GM21528 (cell line): Measurements from ENCODE around the gene ARL2.
"Not testable (repeated sequence)": the region's sequence is repeated elsewhere in the genome, so short reads cannot be mapped to it uniquely, and the experiment has no call there.

Source experiments
- ATAC-seq: cut with Tn5 transposase; IDR thresholded peaks from one replicate; pipeline ENCODE4 v1.9.1; 2021; ENCODE audit warnings: mild to moderate bottlenecking, moderate library complexity; ENCODE audit not compliant: unreplicated experiment, low FRiP score

The ARL2 gene

GRCh38 chr11:65013888-65014725, at the start of gene ARL2:
ARL2 (plus strand) TSS chr11:65014160; CDS start chr11:65014208, 48 bp downstream.
- ATAC-seq = peak; percentile 77

GRCh38 chr11:64967375-64967774, 46.6 kb upstream of the ARL2 start:
- ATAC-seq = no peak

GRCh38 chr11:64969209-64969608, 44.8 kb upstream of the ARL2 start:
- no peak for ATAC-seq

GRCh38 chr11:64970731-64971151, 43.2 kb upstream of the ARL2 start:
- no peak for ATAC-seq

- ATAC-seq = no peak
These were observed 42.3 kb upstream of the ARL2 start, which contains the start of gene MAJIN for GRCh38 chr11:64971421-64972233. MAJIN (minus strand) TSS chr11:64972108; CDS start chr11:64959405, 12,703 bp downstream.

GRCh38 chr11:64974124-64974523, 39.8 kb upstream of the ARL2 start:
- no peak for ATAC-seq

- ATAC-seq = no peak
These were observed 37.3 kb upstream of the ARL2 start for GRCh38 chr11:64976651-64977050.

- not testable (repeated sequence) for ATAC-seq
These were observed 30.6 kb upstream of the ARL2 start for GRCh38 chr11:64983339-64983738.

GRCh38 chr11:64987998-64988854, 25.7 kb upstream of the ARL2 start:
- ATAC-seq = no peak

GRCh38 chr11:64989416-64989815, 24.5 kb upstream of the ARL2 start:
- ATAC-seq = no peak

- no peak for ATAC-seq
These were observed 23.6 kb upstream of the ARL2 start for GRCh38 chr11:64990222-64990923.

GRCh38 chr11:64994318-64994717, 19.6 kb upstream of the ARL2 start:
- ATAC-seq = no peak

- no peak for ATAC-seq
These were observed 17.6 kb upstream of the ARL2 start for GRCh38 chr11:64996327-64996709.

GRCh38 chr11:64996710-64997380, 17.1 kb upstream of the ARL2 start, which contains the start of gene BATF2:
BATF2 (minus strand) TSS chr11:64996971; CDS start chr11:64996914, 57 bp downstream.
- ATAC-seq = no peak

- no peak for ATAC-seq
These were observed 15.8 kb upstream of the ARL2 start for GRCh38 chr11:64998141-64998540.

- no peak for ATAC-seq
These were observed 15.1 kb upstream of the ARL2 start for GRCh38 chr11:64998690-64999431.

- no peak for ATAC-seq
These were observed 14.5 kb upstream of the ARL2 start for GRCh38 chr11:64999478-64999877.

GRCh38 chr11:65002706-65003105, 11.3 kb upstream of the ARL2 start:
- ATAC-seq = no peak

- no peak for ATAC-seq
These were observed 10.7 kb upstream of the ARL2 start for GRCh38 chr11:65003282-65003681.
